Bronchial epithelial cell (primary cell): ENCODE data around the gene PHF5A. TPM values are rescaled to one million over a fixed set of nuclear protein-coding genes. Genes with fewer than 3 reads are reported as not detected.
A peak's percentile ranks its signal among the peaks of the same experiment; 100 is the strongest.
"Not testable (repeated sequence)": the region's sequence is repeated elsewhere in the genome, so short reads cannot be mapped to it uniquely, and the experiment has no call there.

Experiments used
- DNase-seq: peaks from one replicate; pipeline ENCODE4 v3.0.0-alpha.2; 2010; ENCODE audit warnings: low read depth
- FAIRE-seq: peaks from 2 replicates; lab custom pipeline; 2011; peaks lifted over from hg19 to GRCh38; lab: Jason Lieb, UNC
- H3K27me3 ChIP-seq: 2 replicates; pipeline ENCODE4 v1.5.1; 2011; ENCODE audit warnings: low read length; ENCODE audit not compliant: control insufficient read depth, insufficient read depth
- H3K36me3 ChIP-seq: 2 replicates; pipeline ENCODE4 v1.5.1; 2011; ENCODE audit warnings: low read length; ENCODE audit not compliant: control insufficient read depth, insufficient read depth
- H3K4me3 ChIP-seq: 2 replicates; pipeline ENCODE4 v1.5.1; 2011; ENCODE audit warnings: mild to moderate bottlenecking, low read depth, low read length, control low read depth
- total RNA-seq: library from RNA; depleted of rRNA; stranded (reverse); fragments of >200 nt; gene quantifications from 2 replicates; pipeline ENCODE4 v1.2.1, GENCODE V29; 2014
- TF ChIP-seq, protein P1 (sequence below): IDR thresholded peaks from 2 replicates; pipeline ENCODE4 v1.5.1; 2011; ENCODE audit warnings: mild to moderate bottlenecking, moderate library complexity, low read length, control low read depth, inconsistent platforms; ENCODE audit not compliant: insufficient read depth, severe bottlenecking

The PHF5A gene
- total RNA-seq, 1 donor from 2014 or later: 111 TPM

DNA sequence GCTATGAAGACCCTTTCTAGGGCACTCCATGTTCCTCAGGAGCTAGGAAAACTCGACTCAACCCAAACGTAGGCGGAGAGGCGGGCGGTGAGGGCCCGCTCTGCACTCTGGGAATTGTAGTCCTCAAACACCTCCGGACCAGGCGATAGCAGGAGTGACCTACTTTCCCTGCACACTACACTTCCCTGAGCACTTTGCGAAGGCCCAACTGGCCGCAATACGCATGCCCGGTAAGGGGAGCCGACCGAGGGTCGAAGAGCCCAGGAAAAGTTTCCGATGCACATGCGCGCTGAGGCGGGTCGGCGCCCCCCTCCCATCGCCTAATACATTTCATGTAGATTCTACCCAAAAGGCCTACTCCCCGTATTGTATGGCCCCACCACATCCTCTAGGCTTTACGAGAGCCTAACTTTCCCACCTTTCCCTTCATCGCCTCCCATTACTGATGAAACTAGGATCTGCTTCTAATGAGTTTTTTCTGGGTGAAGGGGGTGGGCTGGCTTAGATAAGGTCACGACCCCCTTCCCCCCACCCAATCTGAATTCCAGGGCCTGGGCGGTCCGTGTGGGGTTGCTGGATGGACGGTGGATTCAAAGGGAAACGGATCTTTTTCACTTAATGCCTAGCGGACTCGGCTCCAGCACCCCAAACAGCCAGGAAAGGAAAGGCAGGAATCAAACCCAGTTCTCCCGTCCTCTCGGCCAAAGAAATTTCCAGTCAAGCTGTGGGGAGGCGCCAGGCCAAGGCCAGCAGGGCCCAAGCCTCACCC is 23.9 kb downstream of the PHF5A start:
- Histone ChIP-seq H3K27me3 (no peaks in the 10 kb centered on the region), H3K36me3 (peaks cover 6% of the 10 kb centered on the region), H3K4me3 (peak overlapping the region; percentile 96)
- FAIRE-seq: no peak
- TF ChIP-seq, protein P1, sequence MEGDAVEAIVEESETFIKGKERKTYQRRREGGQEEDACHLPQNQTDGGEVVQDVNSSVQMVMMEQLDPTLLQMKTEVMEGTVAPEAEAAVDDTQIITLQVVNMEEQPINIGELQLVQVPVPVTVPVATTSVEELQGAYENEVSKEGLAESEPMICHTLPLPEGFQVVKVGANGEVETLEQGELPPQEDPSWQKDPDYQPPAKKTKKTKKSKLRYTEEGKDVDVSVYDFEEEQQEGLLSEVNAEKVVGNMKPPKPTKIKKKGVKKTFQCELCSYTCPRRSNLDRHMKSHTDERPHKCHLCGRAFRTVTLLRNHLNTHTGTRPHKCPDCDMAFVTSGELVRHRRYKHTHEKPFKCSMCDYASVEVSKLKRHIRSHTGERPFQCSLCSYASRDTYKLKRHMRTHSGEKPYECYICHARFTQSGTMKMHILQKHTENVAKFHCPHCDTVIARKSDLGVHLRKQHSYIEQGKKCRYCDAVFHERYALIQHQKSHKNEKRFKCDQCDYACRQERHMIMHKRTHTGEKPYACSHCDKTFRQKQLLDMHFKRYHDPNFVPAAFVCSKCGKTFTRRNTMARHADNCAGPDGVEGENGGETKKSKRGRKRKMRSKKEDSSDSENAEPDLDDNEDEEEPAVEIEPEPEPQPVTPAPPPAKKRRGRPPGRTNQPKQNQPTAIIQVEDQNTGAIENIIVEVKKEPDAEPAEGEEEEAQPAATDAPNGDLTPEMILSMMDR: no peak
- peak; percentile 92 for DNase-seq

DNA sequence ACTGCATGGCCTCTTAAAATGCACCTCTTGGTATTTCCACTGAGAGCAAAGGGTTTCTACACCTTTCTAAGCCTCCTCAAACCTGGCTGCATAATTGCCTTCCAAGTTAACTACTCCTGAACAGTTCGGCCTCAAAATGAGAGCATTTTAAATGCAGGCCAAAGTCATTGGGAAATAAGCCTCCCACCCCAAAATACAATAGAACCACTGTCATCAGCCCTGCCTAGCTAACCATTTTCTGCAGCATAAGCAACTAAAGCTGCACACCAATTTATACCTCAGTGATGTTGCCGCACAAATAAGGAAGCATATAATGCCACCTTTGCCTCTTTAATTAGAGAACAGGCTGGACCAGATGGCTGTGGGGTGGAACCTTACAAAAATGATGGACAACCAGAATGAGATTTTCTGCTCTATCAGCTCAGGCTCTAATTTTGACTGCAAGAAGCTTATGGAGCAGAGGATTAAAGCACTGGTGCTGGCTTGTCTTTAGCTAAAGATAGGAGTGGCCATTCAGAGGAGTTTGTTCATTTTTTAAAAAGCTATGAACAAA is 26.2 kb downstream of the PHF5A start:
- FAIRE-seq: no peak
- DNase-seq: no peak

DNA sequence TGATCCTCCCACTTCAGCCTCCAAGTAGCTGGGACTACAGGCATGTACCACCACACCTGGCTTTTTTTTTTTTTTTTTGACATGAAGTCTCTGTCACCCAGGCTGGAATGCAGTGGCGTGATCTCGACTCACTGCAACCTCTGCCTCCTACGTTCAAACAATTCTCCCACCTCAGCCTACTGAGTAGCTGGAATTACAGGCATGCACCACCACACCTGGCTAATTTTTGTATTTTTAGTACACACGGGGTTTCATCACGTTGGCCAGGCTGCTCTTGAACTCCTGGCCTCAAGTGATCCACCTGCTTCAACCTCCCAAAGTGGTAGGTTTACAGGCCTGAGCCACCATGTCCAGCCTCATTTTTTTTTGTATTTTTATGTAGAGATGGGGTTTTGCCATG is 28.0 kb downstream of the PHF5A start:
- not testable (repeated sequence) for H3K4me3 ChIP-seq, FAIRE-seq, DNase-seq, H3K27me3 ChIP-seq
- peaks cover 23% of the 10 kb centered on the region for H3K36me3 ChIP-seq

More for the DNA sequence above, 26.2 kb downstream of the PHF5A start:
- Histone ChIP-seq H3K27me3 (no peaks in the 10 kb centered on the region), H3K36me3 (peaks cover 11% of the 10 kb centered on the region), H3K4me3 (no peak overlapping the region)
- TF ChIP-seq, protein P1: no peak

DNA sequence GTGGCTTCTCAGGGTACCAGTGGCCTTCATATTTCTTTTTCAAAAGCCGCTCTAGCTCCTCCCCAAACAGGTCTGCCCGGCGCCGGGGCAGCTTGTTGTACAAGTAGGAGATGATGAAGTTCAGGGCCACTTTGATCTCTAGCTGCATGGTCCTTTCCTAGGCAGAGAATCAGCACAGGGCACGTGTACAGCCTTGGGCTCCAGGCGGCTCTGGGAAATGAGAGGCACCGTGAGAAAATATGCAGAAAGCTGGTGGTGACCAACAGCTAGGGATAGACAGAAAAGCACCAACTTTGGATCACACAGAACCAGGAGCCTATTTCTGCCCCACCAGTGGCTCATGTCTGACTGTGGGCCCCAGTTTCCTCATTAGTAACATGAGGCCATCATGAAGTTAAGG is 31.3 kb downstream of the PHF5A start:
- Histone ChIP-seq H3K36me3 (peaks cover 27% of the 10 kb centered on the region), H3K27me3 (no peaks in the 10 kb centered on the region), H3K4me3 (no peak overlapping the region)
- TF ChIP-seq, protein P1: no peak
- no peak for DNase-seq
- no peak for FAIRE-seq

DNA sequence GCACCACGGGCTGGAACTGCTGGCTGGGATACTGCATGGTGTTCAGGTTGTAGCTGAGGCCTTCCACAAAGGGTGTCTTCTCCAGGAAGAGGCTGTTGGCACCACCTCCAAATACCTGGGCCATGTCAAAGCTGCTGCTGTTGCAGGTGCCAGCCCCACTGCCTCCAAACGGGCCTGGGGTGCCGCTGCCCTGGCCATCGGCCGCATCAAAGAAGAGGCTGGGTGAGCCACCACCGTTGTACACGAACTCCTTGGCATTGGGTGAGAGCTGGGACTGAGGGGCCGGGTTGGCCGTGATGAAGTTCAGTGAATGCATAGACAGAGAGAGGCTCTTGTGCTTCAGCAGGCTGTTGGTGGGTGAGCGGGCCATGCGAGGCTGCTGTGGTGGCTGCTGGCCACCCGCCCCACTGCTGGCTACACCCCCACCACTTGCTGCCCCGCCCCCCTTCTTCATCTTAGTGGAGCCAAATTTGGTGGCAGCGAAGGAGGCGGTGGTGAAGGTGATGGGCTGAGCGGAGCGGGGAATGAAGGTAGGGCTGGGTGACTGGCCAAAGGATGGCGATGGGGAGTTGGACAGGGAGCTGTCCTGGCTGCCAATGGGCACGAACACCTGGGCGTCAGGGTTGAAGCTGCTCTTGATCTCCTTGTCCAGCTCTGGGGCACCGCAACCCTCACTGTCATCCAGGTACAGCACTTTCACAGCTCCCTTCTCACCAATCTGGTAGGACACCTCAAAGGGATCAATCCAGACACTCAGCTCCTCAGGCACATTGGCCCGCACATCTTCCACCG is 32.0 kb downstream of the PHF5A start:
- peaks cover 24% of the 10 kb centered on the region for H3K36me3 ChIP-seq
- H3K4me3 ChIP-seq: no peak overlapping the region
- no peaks in the 10 kb centered on the region for H3K27me3 ChIP-seq
- FAIRE-seq (no peak), DNase-seq (no peak)
- TF ChIP-seq, protein P1: no peak

DNA sequence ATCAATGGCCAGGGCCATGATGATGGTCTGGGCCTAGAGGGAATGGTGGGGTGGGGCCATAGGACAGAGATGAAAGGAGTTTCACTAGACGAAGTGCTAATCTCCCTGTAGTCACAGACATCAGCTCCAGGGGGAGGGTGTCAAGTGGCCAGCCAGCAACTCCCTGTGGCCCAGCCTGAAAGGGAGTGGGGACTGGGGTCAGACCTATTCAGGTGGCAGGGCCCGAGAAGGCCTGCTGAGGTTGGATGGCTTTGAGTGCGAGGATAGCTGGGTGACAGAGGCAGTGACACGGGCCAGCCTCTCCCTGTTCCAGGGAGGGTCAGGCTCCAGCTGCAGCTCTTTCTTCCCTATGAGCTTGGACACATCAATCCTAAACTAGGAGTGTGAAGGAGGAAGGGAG is 32.9 kb downstream of the PHF5A start:
- peaks cover 24% of the 10 kb centered on the region for H3K36me3 ChIP-seq
- TF ChIP-seq, protein P1: no peak
- H3K27me3 ChIP-seq: no peaks in the 10 kb centered on the region
- H3K4me3 ChIP-seq: no peak overlapping the region
- FAIRE-seq (no peak), DNase-seq (no peak)

DNA sequence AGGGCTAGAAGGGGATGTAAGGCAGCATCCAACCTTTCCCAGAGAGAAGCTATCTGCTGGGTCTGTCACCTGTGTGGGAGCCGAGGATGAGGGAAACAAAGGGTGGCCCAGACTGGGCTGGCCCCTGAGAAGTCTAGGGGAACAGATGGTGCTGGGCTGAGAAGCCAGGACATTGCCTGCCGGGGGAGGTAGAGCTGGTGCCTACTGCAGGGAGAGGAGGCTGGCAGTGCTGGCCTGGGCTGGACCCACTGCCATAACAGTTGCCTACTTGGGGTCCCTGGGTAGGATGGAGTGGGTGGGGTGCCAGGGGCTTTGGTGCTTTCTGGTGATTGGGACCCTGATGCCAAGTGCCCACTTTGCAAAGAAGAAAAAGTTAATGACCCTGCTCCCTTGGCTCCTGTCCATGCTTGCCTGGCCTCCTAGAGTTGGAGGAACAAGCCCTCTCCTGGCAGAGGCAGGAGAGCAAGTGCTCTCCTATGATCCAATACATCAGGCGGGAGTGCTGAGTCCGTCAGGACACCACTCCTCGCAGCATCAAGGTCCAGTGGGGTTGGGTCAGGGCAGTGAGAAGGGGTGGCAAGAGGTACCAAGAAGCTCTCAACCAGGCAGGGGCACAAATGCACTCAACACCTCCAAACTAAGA is 34.0 kb downstream of the PHF5A start:
- not testable (repeated sequence) for DNase-seq, H3K27me3 ChIP-seq, FAIRE-seq, H3K4me3 ChIP-seq
- H3K36me3 ChIP-seq: peaks cover 24% of the 10 kb centered on the region

DNA sequence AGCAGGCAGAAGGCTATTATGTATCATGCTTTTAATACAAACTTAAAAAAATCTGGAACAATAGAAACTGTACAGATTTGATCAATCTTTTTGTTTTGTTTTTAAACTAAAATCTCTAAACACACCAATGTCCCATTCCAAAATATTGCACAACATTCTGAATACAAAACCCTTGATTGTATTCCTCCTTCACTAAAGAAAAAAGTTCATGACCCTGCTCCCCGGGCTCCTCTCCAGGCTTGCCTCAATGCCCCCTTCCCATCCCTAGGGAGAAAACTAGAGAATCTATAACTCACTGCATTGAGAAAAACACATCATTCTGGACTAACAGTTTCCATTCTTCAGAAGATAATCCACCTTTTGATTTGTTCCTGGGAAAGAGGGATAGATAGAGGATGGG is 35.0 kb downstream of the PHF5A start:
- H3K36me3 ChIP-seq: peaks cover 21% of the 10 kb centered on the region
- H3K27me3 ChIP-seq, FAIRE-seq, DNase-seq, H3K4me3 ChIP-seq: not testable (repeated sequence)
